Measurements from ENCODE around the gene ATXN7L3. TPM values are rescaled to one million over a fixed set of nuclear protein-coding genes. Genes with fewer than 3 reads are reported as not detected.

Gene ATXN7L3
- total and polyA plus RNA-seq, 12 donors: 19.6 to 81.4 (median 48.0) TPM

- Histone ChIP-seq H3K4me3 (no peak overlapping the region), H3K4me1 (replicated peaks in 1 of 2) (peaks cover 24 to 40% of the 10 kb centered on the region in 2 donors), H3K27ac (no peak overlapping the region), H3K9me3 (replicated peaks in 1 of 3) (no peaks in the 10 kb centered on the region), H3K36me3 (replicated peaks in 1 of 2) (peaks cover 0 to 47% of the 10 kb centered on the region in 2 donors), H3K27me3 (no peaks in the 10 kb centered on the region)
- no peak for DNase-seq
- TF ChIP-seq POLR2A (IDR thresholded peaks at IDR 0.05) (no peak), CTCF (IDR thresholded peaks at IDR 0.05) (no peak)
- intact Hi-C loops (cut with DNase I): loop anchor here in 1 of 2 donors (10.0 kb wide), 1 partner anchor 317 kb away; no protein-coding TSS in a partner anchor
- WGBS, 4 donors: 75 to 88% (median 80%) methylated on average over 4 to 5 of the region's 5 CpGs
These were observed 8.1 kb upstream of the ATXN7L3 start for GRCh38 chr17:44207743-44208142.

- peaks cover 24 to 36% of the 10 kb centered on the region in 2 donors for H3K4me1 ChIP-seq (replicated peaks in 1 of 2)
- H3K27me3 ChIP-seq: no peaks in the 10 kb centered on the region
- H3K27ac ChIP-seq: no peak overlapping the region
- H3K9me3 ChIP-seq (replicated peaks in 1 of 3): no peaks in the 10 kb centered on the region
- no peak overlapping the region for H3K4me3 ChIP-seq
- TF ChIP-seq POLR2A (IDR thresholded peaks at IDR 0.05): no peak
- TF ChIP-seq CTCF (IDR thresholded peaks at IDR 0.05): no peak
- intact Hi-C loops (cut with DNase I): loop anchor here in 1 of 2 donors (10.0 kb wide), 1 partner anchor 317 kb away; no protein-coding TSS in a partner anchor
- peaks cover 0 to 47% of the 10 kb centered on the region in 2 donors for H3K36me3 ChIP-seq (replicated peaks in 1 of 2)
- WGBS, 4 donors: 85 to 91% (median 87%) methylated on average over 17 of the region's 17 CpGs
- no peak for DNase-seq
These were observed 7.6 kb upstream of the ATXN7L3 start for GRCh38 chr17:44207319-44207718.

- H3K27ac ChIP-seq: no peak overlapping the region
- 70 to 91% (median 84%) methylated on average over 2 to 6 of the region's 6 CpGs for WGBS, 4 donors
- TF ChIP-seq POLR2A (IDR thresholded peaks at IDR 0.05) (no peak), CTCF (IDR thresholded peaks at IDR 0.05) (no peak)
- H3K27me3 ChIP-seq: no peaks in the 10 kb centered on the region
- intact Hi-C loops (cut with DNase I): loop anchor here in 1 of 2 donors (10.0 kb wide), 1 partner anchor 318 kb away; no protein-coding TSS in a partner anchor
- no peak for DNase-seq
- H3K4me1 ChIP-seq (replicated peaks in 1 of 2): peaks cover 24 to 31% of the 10 kb centered on the region in 2 donors
- H3K9me3 ChIP-seq (replicated peaks in 1 of 3): no peaks in the 10 kb centered on the region
- no peak overlapping the region for H3K4me3 ChIP-seq
- peaks cover 0 to 47% of the 10 kb centered on the region in 2 donors for H3K36me3 ChIP-seq (replicated peaks in 1 of 2)
These were observed 7.1 kb upstream of the ATXN7L3 start for GRCh38 chr17:44206825-44207155.

GRCh38 chr17:44205962-44206824, 6.5 kb upstream of the ATXN7L3 start:
- H3K4me1 ChIP-seq (replicated peaks in 1 of 2): peaks cover 19 to 25% of the 10 kb centered on the region in 2 donors
- H3K9me3 ChIP-seq (replicated peaks in 1 of 3): no peaks in the 10 kb centered on the region
- 59 to 65% (median 62%) methylated on average over 10 to 13 of the region's 13 CpGs for WGBS, 4 donors
- H3K36me3 ChIP-seq (replicated peaks in 1 of 2): peaks cover 0 to 42% of the 10 kb centered on the region in 2 donors
- no peak for DNase-seq
- H3K27me3 ChIP-seq: no peaks in the 10 kb centered on the region
- H3K27ac ChIP-seq: no peak overlapping the region
- TF ChIP-seq POLR2A (IDR thresholded peaks at IDR 0.05) (no peak), CTCF (IDR thresholded peaks at IDR 0.05) (no peak)
- no peak overlapping the region for H3K4me3 ChIP-seq
- intact Hi-C loops (cut with DNase I): loop anchor here in 1 of 2 donors (10.0 kb wide), 1 partner anchor 319 kb away; no protein-coding TSS in a partner anchor
